Endothelial cell (in vitro differentiated cells): ENCODE results near the gene PRKCI. TPM values are rescaled to one million over a fixed set of nuclear protein-coding genes. Genes with fewer than 3 reads are reported as not detected.

Experiments used
- DNase-seq: peaks from one replicate; pipeline ENCODE4 v3.0.0; 2021; ENCODE audit warnings: low spot score
- H3K27ac Mint-ChIP-seq: one replicate; pipeline ENCODE4 v1.8.0; 2021; ENCODE audit warnings: mixed read lengths, inconsistent platforms; ENCODE audit not compliant: unreplicated experiment
- H3K27me3 Mint-ChIP-seq: one replicate; pipeline ENCODE4 v1.8.0; 2021; ENCODE audit warnings: mild to moderate bottlenecking, moderate library complexity, mixed read lengths, inconsistent platforms; ENCODE audit not compliant: unreplicated experiment
- H3K36me3 Mint-ChIP-seq: one replicate; pipeline ENCODE4 v1.8.0; 2021; ENCODE audit warnings: mild to moderate bottlenecking, low read depth, mixed read lengths, inconsistent platforms; ENCODE audit not compliant: unreplicated experiment
- H3K4me1 Mint-ChIP-seq: one replicate; pipeline ENCODE4 v1.8.0; 2021; ENCODE audit warnings: mild to moderate bottlenecking, mixed read lengths, inconsistent platforms; ENCODE audit not compliant: unreplicated experiment
- H3K4me3 Mint-ChIP-seq: one replicate; pipeline ENCODE4 v1.8.0; 2021; ENCODE audit warnings: mild to moderate bottlenecking, mixed read lengths, inconsistent platforms; ENCODE audit not compliant: unreplicated experiment
- H3K9me3 Mint-ChIP-seq: one replicate; pipeline ENCODE4 v1.8.0; 2021; ENCODE audit warnings: mixed read lengths, inconsistent platforms; ENCODE audit not compliant: unreplicated experiment
- total RNA-seq: library from RNA; stranded (reverse); fragmentation: NEBNext Ultra II Directional; extraction: Animal tissue kit (Norgen Biotek cat#: 25700); gene quantifications from one replicate; pipeline ENCODE4 v1.2.1, GENCODE V29; 2021; ENCODE audit not compliant: unreplicated experiment
- TF ChIP-seq, protein P1 (sequence below): fragments of 200-600 bp; sonication (generic); IDR thresholded peaks from one replicate; pipeline ENCODE4 v1.5.0; 2021; ENCODE audit warnings: antibody characterized with exemption; ENCODE audit not compliant: unreplicated experiment

PRKCI gene
- total RNA-seq, 1 donor from 2014 or later: 39.7 TPM

GRCh38 chr3:170320461-170321121, 98.4 kb downstream of the PRKCI start:
- H3K9me3 Mint-ChIP-seq: no peaks in the 10 kb centered on the region
- H3K4me1 Mint-ChIP-seq: peaks cover 16% of the 10 kb centered on the region
- peak overlapping the region; percentile 73 for H3K27ac Mint-ChIP-seq
- H3K36me3 Mint-ChIP-seq: no peaks in the 10 kb centered on the region
- TF ChIP-seq, protein P1, sequence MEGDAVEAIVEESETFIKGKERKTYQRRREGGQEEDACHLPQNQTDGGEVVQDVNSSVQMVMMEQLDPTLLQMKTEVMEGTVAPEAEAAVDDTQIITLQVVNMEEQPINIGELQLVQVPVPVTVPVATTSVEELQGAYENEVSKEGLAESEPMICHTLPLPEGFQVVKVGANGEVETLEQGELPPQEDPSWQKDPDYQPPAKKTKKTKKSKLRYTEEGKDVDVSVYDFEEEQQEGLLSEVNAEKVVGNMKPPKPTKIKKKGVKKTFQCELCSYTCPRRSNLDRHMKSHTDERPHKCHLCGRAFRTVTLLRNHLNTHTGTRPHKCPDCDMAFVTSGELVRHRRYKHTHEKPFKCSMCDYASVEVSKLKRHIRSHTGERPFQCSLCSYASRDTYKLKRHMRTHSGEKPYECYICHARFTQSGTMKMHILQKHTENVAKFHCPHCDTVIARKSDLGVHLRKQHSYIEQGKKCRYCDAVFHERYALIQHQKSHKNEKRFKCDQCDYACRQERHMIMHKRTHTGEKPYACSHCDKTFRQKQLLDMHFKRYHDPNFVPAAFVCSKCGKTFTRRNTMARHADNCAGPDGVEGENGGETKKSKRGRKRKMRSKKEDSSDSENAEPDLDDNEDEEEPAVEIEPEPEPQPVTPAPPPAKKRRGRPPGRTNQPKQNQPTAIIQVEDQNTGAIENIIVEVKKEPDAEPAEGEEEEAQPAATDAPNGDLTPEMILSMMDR: no peak
- H3K27me3 Mint-ChIP-seq: peaks cover 4% of the 10 kb centered on the region
- peak overlapping the region; percentile 52 for H3K4me3 Mint-ChIP-seq
- DNase-seq: peak; percentile 4

- no peak overlapping the region for H3K4me3 Mint-ChIP-seq
- peak overlapping the region; percentile 73 for H3K27ac Mint-ChIP-seq
- H3K36me3 Mint-ChIP-seq: no peaks in the 10 kb centered on the region
- peaks cover 15% of the 10 kb centered on the region for H3K4me1 Mint-ChIP-seq
- TF ChIP-seq, protein P1: no peak
- H3K9me3 Mint-ChIP-seq: no peaks in the 10 kb centered on the region
- no peak for DNase-seq
- H3K27me3 Mint-ChIP-seq: peaks cover 4% of the 10 kb centered on the region
Observed at GRCh38 chr3:170321321-170322034, 99.3 kb downstream of the PRKCI start.

DNA sequence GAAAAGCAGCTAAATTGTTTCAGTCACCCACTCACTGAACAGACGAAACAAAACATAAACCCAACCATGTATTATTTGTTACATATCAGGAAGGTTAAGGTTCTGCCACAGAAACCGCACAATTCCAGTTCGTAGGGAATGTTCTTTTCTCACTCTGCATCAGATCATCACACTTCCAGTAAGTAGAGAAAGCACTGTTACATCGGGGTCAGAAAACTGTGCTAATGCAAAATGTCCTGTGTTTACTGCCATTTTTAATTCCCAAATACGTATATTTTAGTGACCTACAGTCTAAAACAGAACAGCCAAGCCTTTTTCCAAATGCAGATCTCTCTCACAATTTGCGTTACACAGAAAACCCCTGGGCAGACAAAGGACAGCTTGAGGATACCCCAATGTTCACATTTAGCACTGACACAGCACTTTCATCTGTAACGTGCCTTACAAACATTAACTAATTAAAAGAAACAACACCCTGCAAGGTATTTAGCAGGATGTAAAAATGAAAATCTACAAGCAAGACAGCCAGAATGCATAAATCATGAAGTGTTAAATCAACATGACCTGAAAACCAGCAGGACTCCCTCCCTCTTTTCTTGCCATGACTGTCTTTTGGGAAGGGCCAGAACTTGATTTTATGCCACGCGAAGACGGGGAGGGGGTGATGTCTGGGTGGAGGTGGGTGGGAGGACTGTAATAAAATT, 100.5 kb downstream of the PRKCI start:
- no peak overlapping the region for H3K27ac Mint-ChIP-seq
- H3K9me3 Mint-ChIP-seq: no peaks in the 10 kb centered on the region
- H3K4me3 Mint-ChIP-seq: no peak overlapping the region
- no peak for DNase-seq
- H3K36me3 Mint-ChIP-seq: no peaks in the 10 kb centered on the region
- H3K27me3 Mint-ChIP-seq: peaks cover 4% of the 10 kb centered on the region
- TF ChIP-seq, protein P1: no peak
- H3K4me1 Mint-ChIP-seq: peaks cover 11% of the 10 kb centered on the region

- Mint-ChIP-seq H3K4me1 (peaks cover 11% of the 10 kb centered on the region), H3K4me3 (peak overlapping the region; percentile 0), H3K27me3 (peaks cover 4% of the 10 kb centered on the region), H3K36me3 (peaks cover 6% of the 10 kb centered on the region), H3K27ac (no peak overlapping the region), H3K9me3 (no peaks in the 10 kb centered on the region)
- no peak for DNase-seq
- TF ChIP-seq, protein P1: no peak
Observed at GRCh38 chr3:170323331-170323730, 101.1 kb downstream of the PRKCI start.

DNA sequence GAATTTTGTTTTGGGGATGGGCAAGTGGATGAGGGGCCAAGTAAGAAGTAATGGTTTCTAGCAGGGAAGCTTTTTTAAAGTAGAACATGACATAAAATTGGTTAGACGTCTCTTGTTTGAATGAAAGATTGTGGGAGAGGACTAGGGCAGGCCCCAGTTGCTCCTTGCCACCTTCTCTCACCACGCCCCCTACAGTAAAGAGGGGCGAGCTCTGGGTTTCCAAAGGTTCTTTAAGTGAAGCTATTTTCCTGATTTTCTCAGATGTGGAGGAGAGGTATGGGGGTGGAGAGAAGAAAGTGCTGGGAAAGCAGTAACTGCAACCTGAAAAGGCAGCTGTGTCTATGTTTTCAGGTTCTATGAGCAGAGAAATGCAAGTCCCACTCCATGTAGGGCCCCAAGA, 102.7 kb downstream of the PRKCI start:
- TF ChIP-seq, protein P1: no peak
- Mint-ChIP-seq H3K4me1 (peaks cover 9% of the 10 kb centered on the region), H3K36me3 (peaks cover 7% of the 10 kb centered on the region), H3K27me3 (peaks cover 4% of the 10 kb centered on the region), H3K27ac (no peak overlapping the region), H3K4me3 (no peak overlapping the region), H3K9me3 (no peaks in the 10 kb centered on the region)
- DNase-seq: no peak
